HG02588 (cell line): Measurements from ENCODE around the gene CASZ1.

ENCODE experiments used
- ATAC-seq: cut with Tn5 transposase; IDR thresholded peaks from one replicate; pipeline ENCODE4 v1.9.1; 2021; ENCODE audit warnings: mild to moderate bottlenecking, moderate library complexity; ENCODE audit not compliant: unreplicated experiment

Gene CASZ1

GRCh38 chr1:10777749-10778574 lies 18.5 kb downstream of the CASZ1 start:
- no peak for ATAC-seq

- no peak for ATAC-seq
Measured at GRCh38 chr1:10776190-10776905, 20.1 kb downstream of the CASZ1 start.

GRCh38 chr1:10775763-10776162 lies 20.7 kb downstream of the CASZ1 start:
- no peak for ATAC-seq

DNA sequence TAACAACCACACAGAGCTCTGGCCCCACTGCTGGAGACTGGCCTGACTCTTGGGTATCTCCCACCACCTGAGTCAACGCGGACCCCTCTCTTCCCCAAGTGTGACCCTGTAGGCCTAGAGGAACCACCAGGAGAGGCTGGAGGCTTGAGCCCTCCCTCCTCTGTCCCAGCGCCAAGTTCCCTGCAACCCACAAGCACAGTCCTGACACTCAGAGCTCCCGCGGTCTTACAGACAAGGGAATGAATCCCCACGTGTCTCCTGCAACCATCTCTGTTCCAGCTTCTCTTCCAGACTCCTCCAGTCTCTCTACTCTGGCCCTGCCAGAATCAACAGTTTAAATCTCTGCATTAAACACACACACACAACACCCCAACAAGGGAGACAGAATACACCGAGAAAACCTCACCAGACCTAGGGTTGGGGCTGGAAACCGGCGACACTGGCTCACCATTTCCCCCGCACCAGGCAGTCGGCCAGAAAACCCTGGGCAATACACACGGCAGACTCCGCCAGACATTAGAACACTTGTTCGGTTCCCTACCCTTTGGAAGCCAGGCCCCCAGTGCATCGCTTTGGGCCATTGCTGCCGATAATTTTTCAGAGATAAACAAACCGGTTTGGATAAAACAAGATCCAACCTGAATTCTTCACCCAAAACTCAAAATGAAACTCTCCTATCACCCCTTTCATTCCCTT lies 21.7 kb downstream of the CASZ1 start:
- no peak for ATAC-seq

DNA sequence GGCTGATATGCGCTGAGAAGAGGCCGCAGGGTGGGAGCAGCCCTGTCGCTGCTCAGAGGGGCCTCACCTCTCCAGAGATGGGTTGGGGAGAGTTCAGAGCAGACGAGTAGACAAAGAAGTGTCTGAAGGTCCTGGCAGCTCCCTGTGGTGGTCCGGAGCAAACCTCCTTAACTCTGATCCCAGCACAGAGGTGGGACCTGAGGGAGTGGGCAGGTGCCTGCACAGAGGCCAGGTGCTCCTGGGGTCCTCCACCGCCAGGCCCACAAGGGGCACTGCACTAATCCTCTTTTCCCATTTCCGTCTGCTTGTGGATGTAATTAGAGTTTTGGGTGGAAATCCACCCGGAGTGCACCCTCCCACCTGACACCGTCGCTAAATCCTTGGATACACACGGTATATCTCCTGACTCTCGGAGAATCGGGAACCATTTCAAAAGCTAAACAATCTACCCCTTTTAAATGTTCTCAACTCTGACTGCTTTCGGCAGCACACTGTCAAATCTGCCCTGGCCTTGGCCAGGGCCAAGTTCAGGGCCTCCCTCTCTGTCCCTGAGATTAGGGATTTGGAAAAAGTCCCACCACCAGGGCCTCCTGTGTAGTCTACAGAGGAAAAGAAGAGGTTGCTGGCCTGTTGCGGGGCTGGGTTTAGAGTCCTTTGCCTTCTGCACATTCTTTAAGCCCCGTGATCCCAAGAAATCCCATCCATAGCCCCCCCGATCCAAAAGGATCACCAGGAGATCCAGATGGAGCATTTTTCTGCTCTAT lies 22.4 kb downstream of the CASZ1 start:
- no peak for ATAC-seq

- no peak for ATAC-seq
Measured at GRCh38 chr1:10773376-10773775, 23.1 kb downstream of the CASZ1 start.

- no peak for ATAC-seq
Measured at GRCh38 chr1:10772711-10773110, 23.7 kb downstream of the CASZ1 start.

GRCh38 chr1:10771789-10772188 lies 24.7 kb downstream of the CASZ1 start:
- ATAC-seq, result no peak

DNA sequence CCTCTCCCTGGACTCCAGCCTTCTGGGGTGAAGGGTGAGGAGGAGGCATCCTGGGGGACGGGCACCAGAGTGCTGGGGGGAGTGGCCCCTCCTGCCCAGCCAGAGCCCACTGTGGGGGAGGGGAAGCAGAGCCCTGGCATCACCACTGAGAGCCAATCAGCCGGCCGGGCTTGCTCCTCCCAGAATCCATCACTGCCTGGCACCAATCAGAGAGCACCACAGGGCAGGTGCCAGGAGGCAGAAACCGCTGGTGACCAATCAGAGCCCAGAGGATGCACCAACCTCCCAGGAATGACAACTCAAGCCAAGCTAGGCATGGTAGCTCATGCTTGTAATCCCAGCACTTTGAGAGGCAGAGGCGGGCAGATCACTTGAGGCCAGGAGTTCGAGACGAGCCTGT lies 27.9 kb downstream of the CASZ1 start:
- ATAC-seq, result no peak

DNA sequence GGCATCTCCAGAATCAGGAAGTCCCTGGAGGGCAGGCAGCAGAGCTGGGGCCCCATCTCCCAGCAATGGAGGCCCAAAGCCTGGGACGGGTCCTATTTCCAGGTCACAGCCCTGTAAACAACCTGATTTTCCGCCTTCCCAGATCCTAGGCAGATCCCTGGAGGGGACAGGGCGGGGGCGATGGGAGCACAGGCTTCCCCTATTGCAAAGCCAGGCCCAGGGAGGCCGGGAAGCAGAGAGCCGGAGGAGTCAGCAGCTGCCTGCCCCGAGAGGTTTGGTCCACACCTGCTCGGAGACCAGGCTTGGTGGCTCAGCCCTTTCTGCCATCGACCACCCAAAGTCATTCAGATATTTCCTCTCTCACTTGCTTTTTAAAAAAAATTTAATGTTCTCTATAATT lies 29.2 kb downstream of the CASZ1 start:
- no peak for ATAC-seq

DNA sequence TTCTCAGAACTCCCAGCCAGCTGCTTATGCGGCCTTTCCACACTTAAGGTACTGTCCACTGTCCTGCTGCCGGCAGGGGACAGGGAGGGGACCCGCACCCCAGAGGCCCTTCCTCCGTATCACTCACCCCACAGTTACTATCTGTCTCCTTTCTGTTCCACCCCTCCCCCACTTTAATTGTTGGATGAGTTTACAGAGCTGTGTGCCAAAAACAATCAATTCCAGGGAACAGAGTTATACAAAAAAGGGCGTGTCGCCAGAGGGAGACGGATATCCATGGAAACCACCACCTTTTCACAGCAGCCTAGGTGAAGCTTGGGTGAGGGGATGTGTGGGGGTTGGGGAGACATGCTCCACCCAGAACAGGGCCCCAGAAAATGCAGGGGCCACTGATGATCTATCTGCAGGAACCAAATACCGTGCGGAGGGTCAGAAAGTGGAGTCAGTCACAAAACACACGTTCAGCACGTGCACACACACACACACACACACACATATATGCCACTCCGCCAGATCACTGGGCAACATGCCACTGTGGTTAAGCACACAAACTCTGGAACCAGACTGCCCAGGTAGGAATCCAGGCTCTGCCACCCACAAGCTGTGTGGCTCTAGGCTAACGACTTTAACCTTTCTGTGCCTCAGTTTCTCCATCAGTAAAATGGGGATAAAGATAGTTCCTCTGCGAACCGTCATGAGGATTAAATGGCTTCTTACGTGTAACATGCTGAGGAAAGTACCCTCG lies 30.5 kb downstream of the CASZ1 start:
- no peak for ATAC-seq

DNA sequence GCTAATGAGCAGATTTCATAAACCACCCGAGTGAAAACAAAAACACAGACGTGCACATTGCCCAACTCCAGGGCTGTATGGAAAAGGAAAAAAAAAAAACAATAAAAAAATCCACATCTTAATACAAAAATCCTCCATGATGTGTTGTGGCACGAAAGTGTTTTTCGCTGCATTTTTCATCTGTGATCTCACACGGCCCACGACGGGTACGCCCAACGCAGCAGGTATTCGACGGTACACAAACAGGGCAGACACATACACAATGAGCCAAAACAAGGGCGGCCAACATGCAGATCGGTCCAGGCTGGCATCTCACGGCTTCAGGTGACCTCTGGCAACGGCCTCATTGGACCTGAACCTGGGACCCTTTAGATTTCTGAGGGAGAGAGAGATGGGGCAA lies 31.1 kb downstream of the CASZ1 start:
- ATAC-seq, result no peak

- ATAC-seq, result no peak
Measured at GRCh38 chr1:10764296-10764798, 32.1 kb downstream of the CASZ1 start.

GRCh38 chr1:10762875-10763274 lies 33.6 kb downstream of the CASZ1 start:
- no peak for ATAC-seq

GRCh38 chr1:10762153-10762523 lies 34.3 kb downstream of the CASZ1 start:
- ATAC-seq, result no peak

GRCh38 chr1:10761503-10762152 lies 34.8 kb downstream of the CASZ1 start:
- no peak for ATAC-seq

GRCh38 chr1:10760566-10761502 lies 35.6 kb downstream of the CASZ1 start:
- ATAC-seq, result no peak

DNA sequence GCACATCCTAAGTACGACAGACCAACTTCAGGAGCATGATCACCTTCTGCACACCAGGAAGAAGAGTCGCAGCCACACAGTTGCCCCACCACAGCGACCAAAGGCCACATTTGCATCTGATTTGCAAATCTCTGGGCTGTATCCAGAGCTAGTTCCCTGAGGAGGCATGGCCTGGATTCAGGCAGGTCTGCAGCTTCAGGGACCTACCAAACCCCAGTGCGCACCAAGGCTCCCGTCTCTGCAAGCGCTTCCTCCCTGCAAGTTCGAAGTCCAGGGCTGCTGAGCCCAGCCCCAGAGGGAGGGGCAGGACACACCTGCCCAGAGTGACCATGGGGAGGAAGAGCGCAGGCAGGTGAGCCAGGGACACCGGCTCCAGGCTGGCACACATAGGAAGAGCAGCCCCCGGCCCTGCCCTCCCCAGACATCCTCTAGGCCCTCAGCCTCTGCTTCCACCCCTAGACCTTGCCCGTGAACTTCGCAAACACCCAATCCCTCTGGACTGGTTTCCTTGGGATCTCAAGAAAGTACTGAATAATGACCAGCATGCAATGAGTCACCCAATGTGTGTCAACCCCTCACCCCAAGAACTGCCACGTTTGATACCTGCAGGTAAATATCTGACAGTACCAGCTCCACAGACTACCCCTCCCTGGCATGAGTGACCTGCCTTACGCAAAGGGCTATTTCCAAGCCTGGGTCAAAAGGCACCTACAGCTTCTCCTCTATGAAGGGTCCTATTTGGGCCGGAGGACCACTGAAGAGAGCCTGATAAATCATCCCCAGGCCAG lies 36.8 kb downstream of the CASZ1 start:
- no peak for ATAC-seq
